NOMO-1 (cell line): ENCODE data around the gene RPL15.

ENCODE experiments used
- DNase-seq, 2 experiments: peaks; one replicate each; lab custom pipeline; 2025; ENCODE audit not compliant: unreplicated experiment in 2 of 2; lab: John Stamatoyannopoulos, UW

RPL15 gene

GRCh38 chr3:23954144-23954543, 37.2 kb downstream of the RPL15 start:
- DNase-seq = no peak

- DNase-seq = no peak
These were observed 39.8 kb downstream of the RPL15 start for GRCh38 chr3:23956701-23957100.

- no peak for DNase-seq
These were observed 42.4 kb downstream of the RPL15 start for GRCh38 chr3:23959135-23959900.

- no peak for DNase-seq
These were observed 43.7 kb downstream of the RPL15 start for GRCh38 chr3:23960649-23961048.

- DNase-seq = no peak
These were observed 44.1 kb downstream of the RPL15 start for GRCh38 chr3:23961066-23961465.

GRCh38 chr3:23961913-23962312, 45.0 kb downstream of the RPL15 start:
- no peak for DNase-seq

- no peak for DNase-seq
These were observed 47.8 kb downstream of the RPL15 start for GRCh38 chr3:23964537-23965235.

- no peak for DNase-seq
These were observed 49.4 kb downstream of the RPL15 start for GRCh38 chr3:23966328-23966727.

- no peak for DNase-seq
These were observed 51.7 kb downstream of the RPL15 start for GRCh38 chr3:23968463-23969184.

GRCh38 chr3:23969393-23969792, 52.5 kb downstream of the RPL15 start:
- no peak for DNase-seq
